Stimulated activated CD4-positive, alpha-beta T cell treated with anti-CD3 and anti-CD28 coated beads, TNF-alpha, amount 100 ng/mL, for 4 hours (primary cell): ENCODE measurements around the gene FGF6.
"Not testable (repeated sequence)": the region's sequence is repeated elsewhere in the genome, so short reads cannot be mapped to it uniquely, and the experiment has no call there.

Source experiments
- DNase-seq, 3 experiments: peaks; one replicate each; pipeline ENCODE4 v3.0.0-alpha.2; 2020; ENCODE audit warnings: low read depth in 3 of 3

FGF6 gene, protein sequence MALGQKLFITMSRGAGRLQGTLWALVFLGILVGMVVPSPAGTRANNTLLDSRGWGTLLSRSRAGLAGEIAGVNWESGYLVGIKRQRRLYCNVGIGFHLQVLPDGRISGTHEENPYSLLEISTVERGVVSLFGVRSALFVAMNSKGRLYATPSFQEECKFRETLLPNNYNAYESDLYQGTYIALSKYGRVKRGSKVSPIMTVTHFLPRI

DNA sequence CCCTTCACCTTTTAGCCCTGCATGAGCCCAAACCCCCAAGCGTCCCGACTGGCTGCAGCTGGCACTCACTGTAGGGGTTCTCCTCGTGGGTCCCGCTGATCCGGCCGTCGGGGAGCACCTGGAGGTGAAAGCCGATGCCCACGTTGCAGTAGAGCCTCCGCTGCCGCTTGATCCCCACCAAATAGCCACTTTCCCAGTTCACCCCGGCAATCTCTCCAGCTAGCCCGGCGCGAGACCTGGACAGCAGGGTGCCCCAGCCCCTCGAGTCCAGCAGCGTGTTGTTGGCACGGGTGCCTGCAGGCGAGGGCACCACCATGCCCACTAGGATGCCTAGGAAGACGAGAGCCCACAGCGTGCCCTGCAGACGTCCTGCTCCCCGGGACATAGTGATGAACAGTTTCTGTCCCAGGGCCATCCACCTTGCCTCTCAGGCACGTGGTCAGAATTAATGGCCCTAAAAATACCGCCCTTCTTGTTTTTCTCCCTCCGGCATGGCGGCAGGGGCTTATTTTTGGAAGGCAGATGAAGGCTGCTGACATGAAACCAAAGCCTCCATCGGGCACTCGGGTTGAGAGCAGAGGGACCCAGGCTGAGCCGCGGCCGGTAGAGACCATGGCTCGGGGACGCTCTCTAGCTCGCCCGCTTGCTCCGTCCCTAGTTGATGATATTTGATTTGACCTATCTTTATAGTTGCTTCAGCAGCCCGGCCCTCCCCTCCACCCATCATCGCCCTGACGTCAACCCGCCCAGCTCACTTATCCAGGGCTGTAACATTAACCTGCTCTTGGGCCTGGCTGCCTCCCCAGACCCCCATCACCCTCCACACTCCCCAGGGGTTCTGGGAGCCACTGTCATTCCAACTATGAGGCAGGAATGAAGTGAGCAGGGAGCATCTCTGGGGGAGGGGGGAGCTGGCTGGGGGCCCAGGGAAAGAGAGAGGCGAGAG is at the start of gene FGF6:
Gene FGF6, minus strand, starts transcription at position 660 of the 946 bp plus-strand sequence. Its CDS starts 245 bp downstream, at position 415.
- no peak for DNase-seq

DNA sequence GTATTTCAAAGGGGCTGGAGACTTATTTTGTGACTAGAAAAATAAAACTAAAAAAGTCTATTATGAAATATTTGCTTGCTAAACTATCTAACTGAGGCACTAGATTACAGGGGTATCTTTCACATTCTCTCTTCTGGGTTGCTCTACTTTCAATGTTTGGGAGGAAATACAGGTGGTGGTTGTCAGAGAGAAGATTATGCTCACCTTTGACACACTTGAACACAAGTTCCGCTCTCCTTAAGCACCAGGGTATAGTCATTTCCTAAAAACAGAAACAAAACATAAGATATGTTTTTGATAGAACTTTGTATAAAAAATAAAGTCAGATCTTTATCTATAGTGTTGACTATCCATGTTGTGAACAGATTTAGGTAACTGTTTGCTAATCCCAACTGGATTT is 45.4 kb upstream of the FGF6 start:
- DNase-seq, result no peak

- no peak for DNase-seq
These were observed 43.9 kb upstream of the FGF6 start for GRCh38 chr12:4489556-4489955.

GRCh38 chr12:4486980-4487379 is 41.4 kb upstream of the FGF6 start:
- DNase-seq, result no peak

DNA sequence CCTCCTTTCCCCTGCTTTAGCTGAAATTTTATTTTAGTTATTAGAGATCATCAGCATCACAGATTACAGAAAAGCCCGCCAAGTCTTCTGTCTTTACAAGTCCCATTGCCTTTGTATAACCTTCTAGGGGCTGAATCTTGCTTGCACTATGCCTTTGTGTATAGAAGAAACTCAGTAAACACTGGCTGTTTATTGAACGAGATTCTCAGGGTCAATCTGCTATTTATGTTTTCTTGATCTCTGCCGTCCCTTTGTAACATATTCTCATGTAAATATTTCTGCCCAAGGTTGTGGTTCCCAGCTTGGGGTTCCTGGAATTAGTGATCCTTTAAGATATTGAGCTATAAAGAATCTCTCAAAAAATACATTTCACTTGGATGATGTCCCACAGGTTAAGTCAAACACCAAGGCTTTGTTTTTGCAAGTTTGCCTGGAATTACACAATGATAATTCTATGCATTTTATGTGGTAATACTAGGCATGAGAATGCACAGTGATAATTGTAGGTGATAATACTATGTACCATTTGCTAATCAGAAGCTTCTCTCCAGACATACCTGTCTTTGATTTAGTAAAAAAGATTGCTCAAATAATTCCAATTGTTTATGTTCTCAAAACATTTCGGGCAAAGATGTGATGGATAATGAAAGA is 40.6 kb upstream of the FGF6 start:
- DNase-seq, result no peak

DNA sequence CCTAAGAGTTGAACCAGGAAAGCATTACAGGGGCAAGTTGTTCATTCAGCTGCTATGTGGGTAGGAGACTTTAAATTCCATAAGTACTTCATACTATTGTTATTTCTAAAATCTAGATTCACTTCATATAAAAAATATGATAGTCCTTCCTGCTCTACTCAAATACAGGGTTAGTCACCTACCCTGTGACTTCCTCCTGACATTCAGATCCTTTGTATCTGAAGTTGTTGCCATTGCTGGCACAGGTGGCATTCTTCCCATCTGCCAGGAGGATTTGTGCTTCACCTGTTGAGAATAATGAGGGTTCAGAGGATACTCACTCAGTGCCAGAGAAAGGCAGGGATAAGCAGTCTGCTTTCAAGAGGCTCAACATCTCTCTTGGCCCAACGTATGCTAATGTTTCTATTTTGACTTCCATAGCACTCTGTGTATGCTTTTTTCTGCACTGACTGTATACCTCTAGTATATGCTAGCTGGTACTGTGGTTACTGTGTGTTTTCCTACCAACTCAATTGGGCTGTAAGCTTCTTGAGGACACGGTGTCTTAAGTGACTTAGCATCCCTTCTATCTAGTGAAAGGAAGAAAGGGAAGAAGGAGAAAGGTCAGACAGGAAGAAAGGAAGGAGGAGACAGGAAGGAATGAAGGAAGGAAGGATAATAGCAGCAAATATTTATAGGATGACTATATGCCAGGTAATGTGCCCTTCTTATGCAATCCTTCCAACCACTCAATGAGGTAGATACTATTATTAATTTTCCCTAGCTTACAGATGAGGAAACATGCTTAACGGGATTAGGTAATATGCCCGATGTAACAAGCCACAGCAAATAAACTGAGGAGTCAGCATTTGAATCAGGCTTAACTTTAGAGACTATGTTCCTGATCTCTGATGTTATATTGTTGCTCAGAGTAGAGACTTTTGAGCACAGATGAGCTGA is 38.5 kb upstream of the FGF6 start:
- no peak for DNase-seq

DNA sequence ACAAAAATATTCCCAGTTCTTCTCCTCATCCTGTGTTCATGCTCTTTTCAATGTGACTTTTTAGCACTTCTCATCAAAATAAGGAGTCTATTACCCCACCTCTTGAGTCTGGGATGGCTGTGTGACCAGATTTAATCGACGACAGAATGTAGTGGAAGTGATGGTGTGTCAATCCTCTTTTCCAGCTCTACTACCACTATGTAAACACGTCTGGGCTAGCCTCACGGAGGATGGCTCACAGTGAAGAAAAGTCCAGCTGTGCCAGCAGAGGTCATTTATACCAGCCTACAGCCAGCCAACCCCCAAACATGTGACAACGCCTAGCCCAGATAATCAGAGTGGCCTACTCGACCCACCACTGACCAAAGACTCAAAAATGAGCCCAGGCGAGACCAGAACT is 37.3 kb upstream of the FGF6 start:
- DNase-seq, result no peak

- no peak for DNase-seq
These were observed 33.3 kb upstream of the FGF6 start for GRCh38 chr12:4478933-4479332.

DNA sequence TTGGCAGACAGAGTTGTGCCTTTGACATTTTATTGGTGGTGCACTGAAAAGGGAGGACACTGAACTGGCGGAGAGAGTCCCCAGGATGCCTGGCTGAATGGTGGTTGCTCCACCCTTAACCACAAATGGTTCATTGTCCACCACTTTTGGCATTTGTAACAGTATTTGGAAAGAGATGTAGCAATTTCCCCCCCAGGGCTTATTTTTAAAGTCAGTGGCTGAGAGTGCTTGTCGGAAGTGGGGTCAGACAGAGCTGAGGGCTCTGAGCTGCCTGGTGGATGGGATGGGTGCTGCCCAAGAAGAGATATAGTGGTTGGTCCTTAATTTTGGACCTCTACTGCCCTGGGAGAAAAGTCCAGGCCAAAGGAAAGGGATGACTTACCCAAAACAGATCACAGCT is 31.5 kb upstream of the FGF6 start:
- DNase-seq, result no peak

- no peak for DNase-seq
These were observed 26.4 kb upstream of the FGF6 start for GRCh38 chr12:4472046-4472445.

DNA sequence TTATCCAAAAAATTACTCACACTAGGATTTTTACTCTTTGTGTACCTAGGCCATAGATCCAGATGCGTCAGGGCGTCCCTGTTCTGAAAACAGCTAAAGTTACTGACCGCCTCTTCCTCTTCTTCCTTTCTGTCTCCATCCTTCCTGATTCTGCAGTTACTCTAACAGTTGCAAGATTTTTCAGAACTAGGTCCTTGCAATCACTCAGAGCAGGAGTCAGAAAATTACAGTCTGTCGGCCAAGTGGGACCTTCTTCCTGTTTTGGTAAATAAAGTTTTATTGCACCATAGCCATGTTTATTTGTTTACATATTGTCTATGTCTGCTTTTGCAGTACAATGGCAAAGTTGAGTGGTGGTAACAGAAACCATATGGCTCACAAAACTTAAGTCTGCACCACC is 25.6 kb upstream of the FGF6 start:
- DNase-seq, result no peak

GRCh38 chr12:4468994-4469393 is 23.4 kb upstream of the FGF6 start:
- DNase-seq, result no peak

- no peak for DNase-seq
These were observed 15.1 kb upstream of the FGF6 start for GRCh38 chr12:4460761-4461160.

DNA sequence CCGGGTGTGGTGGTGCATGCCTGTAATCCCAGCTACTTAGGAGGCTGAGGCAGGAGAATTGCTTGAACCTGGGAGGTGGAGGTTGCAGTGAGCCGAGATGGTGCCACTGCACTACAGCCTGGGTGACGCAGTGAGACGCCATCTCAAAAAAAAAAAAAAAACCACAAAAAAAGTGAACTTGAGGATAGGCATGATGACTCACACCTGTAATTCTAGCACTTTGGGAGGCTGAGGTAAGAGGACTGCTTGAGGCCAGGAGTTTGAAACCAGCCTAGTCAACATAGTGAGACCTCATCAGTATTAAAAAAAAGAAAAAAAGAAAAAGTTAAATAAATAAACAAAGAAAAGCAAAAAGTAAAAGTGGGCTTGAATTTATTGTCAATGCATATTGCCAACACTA is 10.2 kb upstream of the FGF6 start:
- DNase-seq, result not testable (repeated sequence)

DNA sequence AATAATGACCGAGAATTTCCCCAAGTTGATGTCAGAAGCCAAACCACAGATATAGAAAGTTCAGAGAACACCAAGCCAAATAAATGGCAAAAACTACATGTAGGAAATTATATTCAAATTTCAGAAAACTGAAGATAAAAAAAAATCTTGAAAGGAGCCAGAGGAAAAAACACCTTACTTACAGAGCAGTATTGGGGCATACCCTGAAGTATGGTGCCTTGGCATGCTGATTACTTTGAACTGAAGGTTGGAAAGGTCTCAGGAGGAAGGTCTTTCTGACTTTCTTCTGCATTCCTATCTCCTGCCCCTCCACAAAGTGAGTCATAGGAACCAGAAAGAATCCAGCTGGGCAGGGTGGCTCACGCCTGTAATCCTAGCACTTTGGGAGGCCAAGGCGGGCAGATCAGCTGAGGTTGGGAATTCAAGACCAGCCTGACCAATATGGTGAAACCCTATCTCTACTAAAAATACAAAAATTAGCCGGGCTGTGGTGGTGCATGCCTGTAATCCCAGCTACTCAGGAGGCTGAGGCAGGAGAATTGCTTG is 8.8 kb upstream of the FGF6 start:
- DNase-seq, result no peak

DNA sequence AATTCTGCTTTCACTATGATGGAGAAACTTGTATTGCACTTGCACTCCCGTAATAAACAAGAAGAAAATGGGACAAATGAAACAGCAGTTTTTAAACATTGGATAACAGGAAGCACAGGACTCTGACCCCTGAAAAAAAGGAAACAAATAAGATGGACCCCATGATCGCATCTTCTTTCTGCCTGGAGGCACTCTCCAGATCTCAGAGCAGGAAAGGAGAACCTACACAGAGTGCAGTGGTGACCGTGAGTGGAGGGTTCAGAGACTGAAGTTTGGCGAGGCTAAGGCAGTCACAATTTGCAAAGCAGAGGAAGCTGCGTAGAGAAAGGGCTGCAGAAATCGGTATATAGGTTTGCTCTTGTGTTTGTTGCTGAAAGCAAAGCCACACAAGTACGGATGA is 6.1 kb upstream of the FGF6 start:
- DNase-seq, result no peak

GRCh38 chr12:4450551-4451112 is 5.0 kb upstream of the FGF6 start:
- no peak for DNase-seq

DNA sequence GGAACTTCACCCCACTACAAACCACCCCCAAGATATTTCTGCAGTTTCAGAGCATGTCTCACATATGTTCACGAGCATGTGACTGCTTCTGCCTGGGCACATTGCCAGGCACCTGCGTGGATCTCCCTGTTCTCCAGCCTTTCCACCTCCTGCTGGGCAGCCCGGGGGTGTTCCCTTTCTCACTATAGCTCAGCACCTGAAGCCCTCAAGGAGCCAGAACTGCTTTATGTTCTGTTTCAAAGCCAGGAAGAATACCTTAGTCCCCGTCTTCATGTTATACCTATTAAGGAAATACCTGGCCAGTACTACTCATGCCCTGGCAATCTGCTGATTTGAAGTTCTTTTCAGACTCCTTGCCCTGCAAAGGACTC is 4.2 kb upstream of the FGF6 start:
- no peak for DNase-seq

- no peak for DNase-seq
These were observed 3.6 kb upstream of the FGF6 start for GRCh38 chr12:4448943-4449850.

DNA sequence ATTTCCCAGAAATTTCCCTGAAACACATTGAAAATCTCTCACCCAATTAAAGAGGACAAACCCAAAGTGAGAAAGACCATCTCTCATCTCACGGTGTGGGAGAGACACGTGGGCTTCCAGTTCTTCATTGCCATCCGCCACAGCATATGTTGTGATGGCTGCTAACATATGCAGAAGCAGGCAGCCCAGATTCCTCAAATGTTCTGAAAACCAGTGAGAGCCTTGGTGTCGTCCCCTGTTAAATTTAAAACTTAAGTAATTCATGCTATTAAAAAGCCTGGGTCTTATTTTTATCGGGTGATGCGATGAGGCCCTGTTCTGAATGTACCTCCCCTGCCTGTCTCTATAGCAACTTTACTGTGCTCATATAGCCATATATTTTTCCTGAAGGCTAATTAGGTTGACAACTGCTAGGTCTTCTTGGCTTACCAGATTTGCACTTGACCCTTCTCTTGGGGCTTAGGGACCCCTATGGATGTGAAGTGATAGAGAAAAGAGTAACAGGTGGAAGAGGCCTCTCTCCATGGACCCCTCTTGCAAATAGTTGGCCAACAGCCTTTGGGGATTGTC is 2.8 kb upstream of the FGF6 start:
- no peak for DNase-seq
